OCI-M2 (cell line): ENCODE data around the gene LRRC28.

Experiments
- DNase-seq: peaks from one replicate; lab custom pipeline; 2025; ENCODE audit not compliant: unreplicated experiment; lab: John Stamatoyannopoulos, UW

Gene LRRC28

GRCh38 chr15:99341786-99342185, 90.5 kb downstream of the LRRC28 start:
- no peak for DNase-seq

- no peak for DNase-seq
Measured at GRCh38 chr15:99343208-99343607, 91.9 kb downstream of the LRRC28 start.

GRCh38 chr15:99343881-99344551, 92.7 kb downstream of the LRRC28 start:
- no peak for DNase-seq

- DNase-seq: no peak
Measured at GRCh38 chr15:99344639-99345038, 93.4 kb downstream of the LRRC28 start.

GRCh38 chr15:99345242-99345641, 94.0 kb downstream of the LRRC28 start:
- DNase-seq: no peak

- no peak for DNase-seq
Measured at GRCh38 chr15:99345832-99346462, 94.7 kb downstream of the LRRC28 start.

- DNase-seq: no peak
Measured at GRCh38 chr15:99347574-99347973, 96.3 kb downstream of the LRRC28 start.

GRCh38 chr15:99348412-99348811, 97.1 kb downstream of the LRRC28 start:
- no peak for DNase-seq

- DNase-seq: no peak
Measured at GRCh38 chr15:99350408-99350807, 99.1 kb downstream of the LRRC28 start.

GRCh38 chr15:99359769-99360168, 108.5 kb downstream of the LRRC28 start:
- DNase-seq: no peak

GRCh38 chr15:99361545-99362185, 110.4 kb downstream of the LRRC28 start:
- DNase-seq: no peak

GRCh38 chr15:99365242-99365641, 114.0 kb downstream of the LRRC28 start:
- DNase-seq: no peak

GRCh38 chr15:99366013-99366412, 114.7 kb downstream of the LRRC28 start:
- DNase-seq: no peak

- DNase-seq: no peak
Measured at GRCh38 chr15:99368743-99369142, 117.5 kb downstream of the LRRC28 start.

GRCh38 chr15:99369196-99369595, 117.9 kb downstream of the LRRC28 start:
- no peak for DNase-seq

- DNase-seq: no peak
Measured at GRCh38 chr15:99371180-99372103, 120.2 kb downstream of the LRRC28 start.

- no peak for DNase-seq
Measured at GRCh38 chr15:99385005-99385669, 133.9 kb downstream of the LRRC28 start.

- DNase-seq: no peak
Measured at GRCh38 chr15:99385865-99386264, 134.6 kb downstream of the LRRC28 start.

- no peak for DNase-seq
Measured at GRCh38 chr15:99386391-99386790, 135.1 kb downstream of the LRRC28 start.

- DNase-seq: no peak
Measured at GRCh38 chr15:99387421-99388168, 136.3 kb downstream of the LRRC28 start.
